Measurements from ENCODE around the gene KDM4B. TPM values are rescaled to one million over a fixed set of nuclear protein-coding genes. Genes with fewer than 3 reads are reported as not detected.
A peak's percentile ranks its signal among the peaks of the same experiment; 100 is the strongest.

Gene KDM4B
- total RNA-seq, 1 experiment from 2014 or later = 43.7 TPM

GRCh38 chr19:5129691-5130090, 160.8 kb downstream of the KDM4B start:
- Histone ChIP-seq H3K27me3 (ENCODE audit: insufficient read depth, low read length) (no peaks in the 10 kb centered on the region), H3K23ac (ENCODE audit: insufficient read length, low read depth, low read length) (no peak overlapping the region), H2BK120ac (ENCODE audit: low read depth, low read length, poor library complexity, severe bottlenecking) (no peak overlapping the region), H4K8ac (replicated peaks; ENCODE audit: insufficient read length, low read depth, low read length) (no peak overlapping the region), H3K79me2 (ENCODE audit: insufficient read depth, low read length) (no peaks in the 10 kb centered on the region), H3K9ac (ENCODE audit: extremely low read depth, insufficient read length, low read length) (no peak overlapping the region), H3K27ac (ENCODE audit: insufficient read length, low read depth, low read length) (no peak overlapping the region), H4K20me1 (ENCODE audit: control insufficient read depth, insufficient read depth, insufficient read length) (no peaks in the 10 kb centered on the region), H3K14ac (ENCODE audit: insufficient read depth, low read length) (no peak overlapping the region), H3K4me1 (ENCODE audit: insufficient read depth, low read length) (peaks cover 2% of the 10 kb centered on the region; the same call in 1 of the 2 replicates), H3K79me1 (ENCODE audit: insufficient read depth, low read depth, low read length, poor library complexity, severe bottlenecking) (no peaks in the 10 kb centered on the region), H2BK5ac (ENCODE audit: insufficient read length, low read length) (no peak overlapping the region), H2BK12ac (ENCODE audit: insufficient read length, low read depth, low read length) (no peak overlapping the region), H3T11ph (ENCODE audit: low read length) (no peak overlapping the region), H3K56ac (ENCODE audit: insufficient read length, low read depth, low read length) (no peak overlapping the region), H3K4ac (ENCODE audit: low read depth, low read length) (no peak overlapping the region), H4K5ac (ENCODE audit: insufficient read length, low read depth, low read length) (no peak overlapping the region), H2AFZ (ENCODE audit: low read length) (no peak overlapping the region), H3K4me2 (ENCODE audit: insufficient read depth, insufficient read length, low read length) (no peak overlapping the region), H3K23me2 (ENCODE audit: insufficient read length, low read depth, low read length, poor library complexity, severe bottlenecking) (no peaks in the 10 kb centered on the region), H2BK20ac (ENCODE audit: low read depth, low read length, poor library complexity, severe bottlenecking) (no peak overlapping the region), H2BK15ac (ENCODE audit: low read depth, low read length) (no peak overlapping the region), H2AK5ac (ENCODE audit: insufficient read length, low read length) (no peak overlapping the region), H3K18ac (ENCODE audit: insufficient read length, low read depth, low read length) (no peak overlapping the region), H3K9me3 (ENCODE audit: control insufficient read depth, low read depth, low read length) (no peaks in the 10 kb centered on the region), H4K91ac (ENCODE audit: insufficient read length, low read depth, low read length) (no peak overlapping the region)
- Mint-ChIP-seq H3K9me3 (no peaks in the 10 kb centered on the region), H3K36me3 (ENCODE audit: insufficient read depth in 1 of 3, low read depth in 3 of 3) (peaks cover 0 to 16% (median 14%) of the 10 kb centered on the region in 3 experiments; a peak in 5 of 7 replicates), H3K27me3 (ENCODE audit: low read depth) (no peaks in the 10 kb centered on the region; the same call in 1 of the 2 replicates), H3K4me1 (peaks cover 40 to 75% of the 10 kb centered on the region in 2 experiments), H3K4me3 (no peak overlapping the region), H3K27ac (peak overlapping the region; percentile 90 to 97 (median 96))
- no peak for TF ChIP-seq CTCF (conservative IDR thresholded peaks at IDR 0.05)
- no peak for DNase-seq
- WGBS (ENCODE audit: extremely low coverage, insufficient read length, low lambda C conversion rate) = no CpG with 5 or more reads among the region's 13 CpGs
